Activated CD8-positive, alpha-beta memory T cell treated with anti-CD3 and anti-CD28 coated beads for 4 hours (primary cell): ENCODE results near the gene OCIAD2.
"Not testable (repeated sequence)": the region's sequence is repeated elsewhere in the genome, so short reads cannot be mapped to it uniquely, and the experiment has no call there.

Experiments
- DNase-seq, 2 donors: peaks; one replicate each; pipeline ENCODE4 v3.0.0-alpha.2; 2020; ENCODE audit warnings: low read depth in 2 of 2

The OCIAD2 gene

GRCh38 chr4:48907706-48908477 is 1.3 kb upstream of the OCIAD2 start:
- no peak for DNase-seq

- no peak for DNase-seq
Observed at GRCh38 chr4:48905363-48906015, 1.1 kb downstream of the OCIAD2 start.

- DNase-seq: no peak
Observed at GRCh38 chr4:48904541-48905142, 1.9 kb downstream of the OCIAD2 start.

GRCh38 chr4:48904101-48904500 is 2.5 kb downstream of the OCIAD2 start:
- no peak for DNase-seq

- no peak for DNase-seq
Observed at GRCh38 chr4:48902266-48902665, 4.3 kb downstream of the OCIAD2 start.

GRCh38 chr4:48901196-48901595 is 5.4 kb downstream of the OCIAD2 start:
- DNase-seq: no peak

- DNase-seq: no peak
Observed at GRCh38 chr4:48899950-48900349, 6.6 kb downstream of the OCIAD2 start.

GRCh38 chr4:48899432-48899749 is 7.2 kb downstream of the OCIAD2 start:
- DNase-seq: no peak

- no peak for DNase-seq
Observed at GRCh38 chr4:48898733-48899431, 7.7 kb downstream of the OCIAD2 start.

GRCh38 chr4:48896845-48897244 is 9.7 kb downstream of the OCIAD2 start:
- DNase-seq: no peak

GRCh38 chr4:48891028-48891619 is 15.4 kb downstream of the OCIAD2 start:
- DNase-seq: no peak

GRCh38 chr4:48889750-48890149 is 16.8 kb downstream of the OCIAD2 start:
- not testable (repeated sequence) for DNase-seq

GRCh38 chr4:48881646-48882045 is 24.9 kb downstream of the OCIAD2 start:
- not testable (repeated sequence) for DNase-seq

- no peak for DNase-seq
Observed at GRCh38 chr4:48879561-48880442, 26.8 kb downstream of the OCIAD2 start.

GRCh38 chr4:48877827-48878535 is 28.6 kb downstream of the OCIAD2 start:
- DNase-seq: no peak

GRCh38 chr4:48864696-48865095 is 41.9 kb downstream of the OCIAD2 start:
- not testable (repeated sequence) for DNase-seq

- DNase-seq: no peak
Observed at GRCh38 chr4:48863728-48864127, 42.8 kb downstream of the OCIAD2 start.

- DNase-seq: no peak
Observed at GRCh38 chr4:48862661-48863060, 43.9 kb downstream of the OCIAD2 start.

GRCh38 chr4:48862038-48862437 is 44.5 kb downstream of the OCIAD2 start:
- no peak for DNase-seq

GRCh38 chr4:48858130-48858529 is 48.4 kb downstream of the OCIAD2 start:
- no peak for DNase-seq
